MV-4-11 (cell line): ENCODE measurements around the gene ANKH.
"Not testable (repeated sequence)": the region's sequence is repeated elsewhere in the genome, so short reads cannot be mapped to it uniquely, and the experiment has no call there.

Experiments
- DNase-seq: peaks from one replicate; lab custom pipeline; 2025; lab: John Stamatoyannopoulos, UW

Gene ANKH

DNA sequence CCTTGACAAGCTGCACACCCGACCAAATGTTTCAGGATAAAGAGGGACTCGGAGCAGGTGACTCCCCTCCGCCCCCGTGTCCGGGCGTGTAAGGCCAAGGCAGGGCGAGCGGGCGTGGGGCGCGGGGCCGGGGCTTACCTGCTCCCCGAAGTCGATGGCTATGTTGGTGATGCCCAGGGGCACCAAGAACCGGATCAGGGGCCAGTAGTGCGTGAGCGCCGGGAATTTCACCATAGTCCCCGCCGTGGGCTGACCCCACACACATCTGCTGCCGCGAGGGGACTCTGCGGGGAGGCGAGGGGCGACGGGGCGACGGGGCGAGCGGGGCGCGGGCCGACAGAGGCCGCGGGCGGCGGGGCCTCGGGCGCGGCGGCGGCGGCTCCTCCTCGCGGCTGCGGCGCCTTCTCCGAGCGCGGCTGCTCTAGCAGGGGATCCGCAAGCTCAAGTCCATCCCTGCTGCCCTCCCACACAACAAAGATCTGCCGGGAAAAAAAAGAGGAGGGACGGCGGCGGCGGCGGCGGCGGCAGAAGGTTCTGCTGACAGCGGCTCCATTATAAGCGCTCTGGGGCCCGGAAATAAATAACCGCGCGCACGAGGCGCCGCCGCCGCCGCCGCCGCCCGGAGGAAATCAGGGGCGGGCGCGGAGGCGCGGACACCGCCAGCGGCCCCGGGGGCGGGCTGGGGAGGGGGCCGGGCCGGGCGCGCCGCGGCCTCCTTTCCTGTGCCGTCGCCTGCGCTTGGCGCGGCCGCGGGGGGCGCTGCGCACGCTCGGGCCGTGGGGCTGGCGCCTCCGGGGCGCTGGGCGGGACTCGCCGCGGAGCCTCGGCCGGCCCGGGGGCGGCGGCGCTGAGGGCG lies at the start of gene ANKH:
ANKH (minus strand) TSS at position 565 of the 856 bp plus-strand sequence; CDS start at position 234, 331 bp downstream.
- peak; percentile 48 for DNase-seq

DNA sequence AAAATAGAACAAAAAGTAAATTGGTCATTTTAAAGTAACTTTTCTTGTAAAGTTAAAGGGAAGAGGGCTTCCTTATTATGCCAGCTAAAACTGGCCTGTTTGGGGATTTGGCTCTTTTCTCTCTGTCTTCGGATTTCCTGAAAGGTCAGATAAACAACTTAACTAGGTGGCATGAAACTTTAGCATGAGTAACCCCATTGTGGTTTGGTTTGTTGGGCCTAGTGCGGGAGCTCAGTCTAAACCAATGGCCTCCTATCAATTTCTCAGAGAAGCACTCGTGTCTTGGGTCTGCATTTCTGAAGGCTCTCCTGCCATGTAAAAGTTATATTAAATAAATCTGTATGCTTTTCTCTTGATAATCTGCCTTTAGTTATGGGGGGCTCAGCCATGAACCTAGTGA lies 48.5 kb upstream of the ANKH start:
- no peak for DNase-seq

DNA sequence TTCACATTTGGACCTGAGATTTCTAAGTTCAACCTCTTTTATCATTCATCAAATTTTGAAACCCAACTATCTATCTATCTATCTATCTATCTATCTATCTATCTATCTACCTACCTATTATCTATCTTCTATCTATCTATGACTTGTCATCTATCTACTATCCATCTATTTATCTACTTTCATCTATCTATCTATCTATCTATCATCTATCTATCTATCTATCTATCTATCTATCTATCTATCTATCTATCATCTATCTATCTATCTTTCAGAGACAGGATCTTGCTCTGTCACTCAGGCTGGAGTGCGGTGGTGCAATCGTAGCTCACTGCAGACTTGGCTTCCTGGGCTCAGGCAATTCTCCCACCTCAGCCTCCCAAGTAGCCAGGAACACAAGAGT lies 47.5 kb upstream of the ANKH start:
- DNase-seq, result not testable (repeated sequence)

DNA sequence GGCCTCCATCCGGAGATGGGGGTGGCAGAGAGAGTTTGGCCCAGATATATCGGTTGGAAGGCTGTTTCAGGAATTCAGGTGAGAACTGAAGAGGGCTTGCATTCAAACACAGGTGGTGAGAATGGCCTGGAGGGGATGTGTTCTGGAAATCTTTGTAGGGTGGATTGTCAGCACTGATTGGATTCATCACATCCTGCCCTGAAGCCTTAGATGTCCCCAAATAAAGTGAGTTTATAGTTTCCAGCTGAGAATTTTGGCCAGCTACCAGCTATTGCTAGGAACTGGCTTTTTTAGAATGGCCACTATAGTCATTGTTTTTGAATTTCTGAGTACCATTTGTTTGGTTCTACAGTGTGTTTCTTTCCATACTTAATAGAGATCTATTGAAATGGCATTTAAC lies 46.1 kb upstream of the ANKH start:
- no peak for DNase-seq

DNA sequence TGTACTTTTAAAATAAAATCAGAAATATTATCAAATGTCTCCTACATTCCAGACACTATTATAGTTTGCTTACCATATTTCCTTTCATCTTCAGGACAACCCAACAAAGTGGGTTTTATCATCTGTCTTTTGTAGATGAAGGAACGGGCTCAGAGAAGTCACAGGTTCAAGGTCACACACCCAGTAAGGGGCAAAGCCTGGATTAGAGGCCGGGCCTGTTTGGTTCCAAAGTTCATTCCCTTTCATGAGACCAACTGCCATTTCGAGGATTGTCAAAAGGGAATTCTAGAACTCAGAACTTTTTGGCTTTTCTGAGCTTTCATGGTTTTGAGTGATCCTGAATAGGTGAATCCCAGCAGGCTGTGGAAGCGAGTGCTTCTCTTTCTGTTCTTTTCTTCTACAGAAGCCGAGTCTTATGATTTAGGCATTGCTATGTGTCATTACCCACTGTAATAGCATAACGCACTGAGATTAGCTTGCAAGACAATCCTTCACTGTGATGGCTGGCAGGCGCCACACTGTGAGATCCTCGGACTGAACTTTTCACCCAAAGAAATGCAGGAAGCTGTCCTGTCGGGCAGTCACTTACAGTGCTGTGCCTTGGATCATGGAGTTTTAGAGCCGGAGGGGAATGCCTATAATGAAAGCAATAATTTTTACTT lies 43.8 kb upstream of the ANKH start:
- no peak for DNase-seq

DNA sequence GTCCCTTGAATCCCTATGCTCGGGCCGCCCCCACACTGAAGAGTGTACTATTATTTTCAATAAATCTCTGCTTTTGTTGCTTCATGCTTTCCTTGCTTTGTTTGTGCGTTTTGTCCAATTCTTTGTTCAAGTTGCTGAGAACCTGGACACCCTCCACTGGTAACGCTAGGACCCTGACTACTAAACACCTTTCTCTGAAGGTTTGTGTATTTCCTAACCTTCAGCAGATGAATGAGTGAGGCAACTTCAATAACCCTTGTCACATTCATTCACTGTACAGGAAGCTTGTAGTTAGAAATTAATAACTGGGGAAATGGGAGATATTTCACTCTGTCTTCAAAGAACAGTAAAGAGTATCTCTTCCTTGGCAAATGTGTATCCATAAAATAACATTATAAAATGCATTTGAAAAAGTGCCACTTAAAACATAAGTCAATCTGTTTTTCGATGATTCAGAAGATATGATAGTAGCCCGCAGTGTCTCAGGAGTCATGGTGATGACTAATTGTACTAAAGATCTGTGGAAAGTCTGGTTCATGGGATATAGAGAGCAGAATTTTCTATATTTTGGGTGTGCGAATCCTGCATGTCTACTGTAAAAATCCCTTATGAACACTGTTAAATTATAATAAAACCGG lies 43.2 kb upstream of the ANKH start:
- DNase-seq, result no peak

DNA sequence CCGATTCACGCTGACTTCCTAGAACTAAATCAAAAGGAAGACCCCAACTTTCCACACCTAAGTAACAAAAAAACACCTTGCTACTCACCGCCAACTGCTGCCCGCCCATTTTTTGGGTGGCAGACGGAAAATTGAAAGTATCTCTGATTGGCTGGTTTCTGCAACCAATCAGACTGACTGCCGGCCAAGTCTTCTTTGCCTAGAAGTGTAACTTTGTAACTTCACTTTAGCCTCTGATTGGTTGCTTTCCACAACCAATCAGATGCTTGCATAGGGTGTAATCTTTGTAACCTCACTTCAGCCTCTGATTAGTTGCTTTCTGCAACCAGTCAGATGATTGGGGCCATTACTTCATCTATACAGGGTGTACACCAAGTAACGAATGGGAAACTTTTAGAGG lies 42.6 kb upstream of the ANKH start:
- no peak for DNase-seq

DNA sequence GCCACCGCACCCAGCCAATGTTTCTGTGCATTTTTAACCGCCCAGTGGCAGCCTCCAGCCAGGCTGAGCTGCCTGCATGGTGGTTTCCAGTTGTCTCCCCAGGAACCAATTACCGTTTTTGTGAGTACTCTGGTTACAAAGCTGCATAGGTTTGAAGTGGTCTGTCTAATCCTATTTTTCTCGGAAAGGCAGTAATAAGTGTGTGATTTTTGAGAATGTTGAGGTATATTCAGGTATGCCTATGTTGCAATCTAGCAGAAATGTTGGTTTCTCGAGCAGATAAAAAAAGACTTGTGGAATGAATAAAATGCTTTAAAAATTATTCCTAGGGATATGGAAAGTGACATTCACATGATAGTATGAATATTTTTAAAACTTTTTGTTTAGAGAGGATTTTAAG lies 41.5 kb upstream of the ANKH start:
- DNase-seq, result no peak

DNA sequence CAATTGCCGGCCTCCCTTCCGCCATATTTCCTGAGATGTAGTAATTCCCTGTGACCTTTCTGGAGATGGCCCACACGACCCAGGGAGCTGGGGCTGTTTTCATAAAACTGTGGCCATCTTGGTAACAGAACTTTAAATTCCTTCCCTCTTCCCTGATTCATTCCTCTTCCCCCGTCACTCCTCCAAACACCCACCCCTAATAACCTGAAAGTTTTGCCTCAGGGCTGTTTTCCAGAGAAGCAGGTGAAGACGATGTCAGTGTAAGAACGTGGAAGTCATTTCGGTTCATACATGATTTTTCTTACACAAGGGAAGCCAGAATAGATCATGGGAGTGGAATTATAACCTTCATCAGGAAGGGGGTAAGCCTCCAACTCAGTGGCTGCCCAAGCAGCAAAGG lies 40.6 kb upstream of the ANKH start:
- no peak for DNase-seq

DNA sequence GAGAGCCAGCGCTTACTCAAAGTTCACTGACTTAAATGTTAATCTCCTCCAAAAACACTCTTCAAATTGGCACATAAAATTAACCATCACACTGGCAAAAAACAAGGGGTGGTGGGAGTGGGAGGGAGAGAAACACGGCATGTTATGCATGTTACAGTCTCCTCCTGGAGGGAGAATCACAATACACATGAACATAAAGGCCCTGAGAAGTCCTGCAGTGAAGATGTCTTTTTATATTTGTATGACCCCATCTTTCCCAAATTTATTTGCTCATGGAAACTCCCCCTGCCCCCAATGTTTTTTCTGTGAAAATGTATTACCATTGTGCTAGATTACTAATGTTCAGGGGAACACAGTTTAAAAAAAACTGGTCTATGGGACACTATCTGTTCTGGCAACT lies 37.8 kb upstream of the ANKH start:
- DNase-seq, result no peak

DNA sequence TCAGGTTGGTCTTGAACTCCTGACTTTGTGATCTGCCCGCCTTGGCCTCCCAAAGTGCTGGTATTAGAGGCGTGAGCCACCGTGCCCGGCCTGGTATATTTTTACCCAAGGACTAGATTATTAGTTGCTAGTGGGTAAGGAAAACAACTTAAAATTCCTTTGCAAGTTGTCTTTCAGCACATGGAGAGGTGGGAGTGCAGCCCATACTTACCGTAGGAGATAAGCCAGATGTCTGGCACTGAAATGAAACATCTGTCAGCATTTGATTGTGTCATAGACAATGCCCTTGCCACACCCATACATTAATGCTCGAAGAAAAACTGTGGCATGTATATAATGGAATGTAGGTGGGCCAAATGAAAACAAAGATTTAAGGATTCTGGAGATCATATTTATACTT lies 36.6 kb upstream of the ANKH start:
- DNase-seq, result no peak

DNA sequence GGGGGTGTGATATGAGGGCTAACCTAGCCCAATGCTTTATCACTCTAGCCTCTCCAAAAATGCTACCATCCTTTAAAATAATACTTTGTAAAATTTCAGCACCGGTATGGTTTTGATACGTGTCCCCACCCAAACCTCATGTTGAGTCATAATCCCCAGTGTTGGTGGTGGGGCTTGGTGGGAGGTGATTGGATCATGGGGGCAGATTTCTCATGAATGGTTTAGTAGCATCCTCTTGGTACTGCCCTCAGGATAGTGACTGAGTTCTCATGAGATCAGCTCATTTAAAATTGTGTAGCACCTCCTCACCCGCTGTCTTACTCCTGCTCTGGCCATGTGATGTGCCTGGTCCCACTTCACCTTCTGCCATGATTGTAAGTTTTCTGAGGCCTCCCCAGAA lies 35.0 kb upstream of the ANKH start:
- no peak for DNase-seq

DNA sequence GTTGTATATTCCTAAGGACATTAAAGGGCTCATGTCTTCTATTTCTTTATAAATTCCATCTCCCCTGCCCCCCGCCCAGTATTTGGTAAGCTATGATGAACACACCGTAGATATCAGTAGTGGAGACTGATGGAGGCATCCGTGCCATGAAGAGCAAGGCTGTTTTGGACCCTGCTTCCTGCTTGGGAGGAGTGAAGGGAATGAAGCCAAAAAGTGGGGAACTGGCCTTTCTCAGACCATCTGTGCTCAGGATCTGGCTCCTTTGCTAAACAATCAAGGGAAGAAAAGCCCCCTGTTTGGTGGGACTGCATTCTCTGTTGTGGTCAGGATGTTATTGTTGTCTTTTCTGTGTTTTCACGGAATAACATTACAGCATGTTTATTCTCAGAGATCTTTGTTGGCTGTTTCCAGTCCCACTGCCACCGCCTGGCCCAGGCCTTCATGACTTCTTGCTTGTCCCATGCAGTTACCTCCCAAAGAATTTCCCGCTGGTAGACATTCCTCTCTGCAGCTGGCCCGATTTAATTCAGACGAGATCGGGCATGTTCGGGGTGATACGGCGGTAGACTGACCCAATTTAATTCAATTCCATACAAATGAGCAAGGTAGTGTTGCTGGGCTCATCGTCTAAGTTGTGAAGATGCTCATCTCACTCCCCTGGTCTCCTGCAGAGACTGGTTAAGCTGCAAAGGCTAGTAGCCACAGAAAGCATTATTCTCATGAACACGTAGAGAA lies 31.4 kb upstream of the ANKH start:
- DNase-seq, result no peak

DNA sequence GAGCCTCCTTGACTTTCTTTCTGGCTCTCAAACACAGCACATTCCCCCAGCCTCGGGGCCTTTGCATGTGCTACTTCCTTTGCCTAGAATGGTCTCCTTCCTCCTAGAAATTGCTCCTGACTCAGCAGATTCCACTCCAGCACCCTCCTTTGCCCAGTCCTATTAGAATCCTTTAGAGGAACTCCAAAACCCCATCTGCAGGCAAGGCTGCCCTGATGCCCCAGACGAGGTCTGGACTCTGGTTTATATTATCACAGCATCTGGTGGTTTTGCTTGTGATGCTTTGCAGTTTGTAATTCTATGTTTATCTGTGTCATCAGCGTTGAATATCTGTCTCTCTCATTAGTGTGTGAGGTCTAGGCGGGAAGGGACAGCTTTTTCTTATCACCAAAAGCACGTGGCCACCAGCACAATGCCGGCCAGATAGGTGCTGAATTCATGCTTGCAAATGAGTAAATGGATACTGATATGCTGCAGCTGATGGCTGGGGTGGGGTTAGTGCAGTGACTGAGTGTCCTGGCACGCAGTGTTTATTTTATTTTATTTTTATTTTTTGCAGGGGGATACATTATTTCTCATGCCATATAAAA lies 30.0 kb upstream of the ANKH start:
- DNase-seq, result no peak

DNA sequence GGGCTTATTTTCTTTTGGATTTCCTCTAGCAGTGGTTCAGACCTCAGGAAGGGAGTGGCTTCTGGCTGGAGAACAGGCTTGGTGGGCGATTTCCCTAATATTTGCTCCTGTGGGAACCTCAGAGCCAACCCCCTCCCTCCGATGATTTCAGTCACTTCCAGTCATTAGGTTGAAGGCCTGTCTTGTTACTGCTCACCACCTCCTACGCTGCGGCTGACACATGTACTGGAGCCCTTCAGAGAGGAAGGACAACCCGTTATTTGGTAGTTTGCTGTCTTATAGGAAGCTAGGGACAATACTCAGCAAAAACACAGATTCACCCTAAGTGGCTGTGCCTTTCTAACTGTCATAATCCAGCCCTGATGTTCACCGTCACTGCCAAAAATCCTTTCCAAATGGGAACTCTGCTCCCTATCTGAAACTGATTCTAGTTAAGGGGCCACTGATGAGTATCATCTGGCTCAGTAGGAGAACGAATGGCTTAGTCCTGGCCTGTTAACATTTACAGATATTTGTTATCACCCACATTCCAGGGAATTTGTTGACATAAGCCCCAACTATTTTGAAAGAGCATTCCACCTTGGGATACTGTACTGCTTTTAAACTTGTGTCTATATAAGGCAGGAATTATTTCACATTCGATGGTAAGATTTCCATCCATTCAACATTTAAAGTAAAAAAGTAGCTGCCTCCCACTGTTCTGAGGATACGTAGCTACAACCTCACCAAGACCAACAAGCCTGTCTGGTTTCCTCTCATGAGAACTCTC lies 29.3 kb upstream of the ANKH start:
- no peak for DNase-seq

DNA sequence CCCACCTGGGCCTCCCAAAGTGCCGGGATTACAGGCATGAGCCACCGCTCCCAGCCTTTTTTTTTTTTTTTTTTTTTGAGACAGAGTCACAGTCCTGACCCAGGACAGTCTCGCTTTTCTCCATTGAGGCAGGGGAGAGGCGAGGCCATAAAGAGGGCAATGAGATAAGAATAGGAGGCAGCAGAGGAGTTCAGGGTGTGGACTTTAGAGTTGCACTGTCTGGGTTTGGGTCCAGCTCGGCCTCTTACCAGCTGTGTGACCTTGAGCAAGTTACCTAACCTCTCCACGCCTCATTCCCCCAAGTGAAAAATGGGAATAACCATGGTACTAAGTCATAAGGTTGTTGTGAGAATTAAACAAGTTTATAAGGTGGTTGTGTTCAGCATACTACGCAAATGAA lies 24.6 kb upstream of the ANKH start:
- DNase-seq, result no peak

DNA sequence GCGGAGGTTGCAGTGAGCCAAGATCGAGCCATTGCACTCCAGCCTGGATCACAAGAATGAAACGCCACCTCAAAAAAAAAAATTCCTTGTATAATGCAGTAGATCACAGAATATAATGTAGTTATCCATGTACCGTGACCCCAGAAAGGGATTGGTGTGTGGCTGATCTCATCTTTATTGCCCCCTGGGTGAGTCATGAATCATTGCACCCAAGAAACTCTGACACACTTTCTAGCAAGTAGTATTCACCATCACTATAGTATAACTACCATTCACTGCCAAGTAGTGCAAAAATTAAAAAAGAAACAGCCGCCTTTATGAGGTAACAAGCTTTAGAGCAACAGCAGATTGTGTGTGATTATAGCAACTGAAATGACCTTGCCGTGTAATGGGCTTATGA lies 23.7 kb upstream of the ANKH start:
- no peak for DNase-seq

DNA sequence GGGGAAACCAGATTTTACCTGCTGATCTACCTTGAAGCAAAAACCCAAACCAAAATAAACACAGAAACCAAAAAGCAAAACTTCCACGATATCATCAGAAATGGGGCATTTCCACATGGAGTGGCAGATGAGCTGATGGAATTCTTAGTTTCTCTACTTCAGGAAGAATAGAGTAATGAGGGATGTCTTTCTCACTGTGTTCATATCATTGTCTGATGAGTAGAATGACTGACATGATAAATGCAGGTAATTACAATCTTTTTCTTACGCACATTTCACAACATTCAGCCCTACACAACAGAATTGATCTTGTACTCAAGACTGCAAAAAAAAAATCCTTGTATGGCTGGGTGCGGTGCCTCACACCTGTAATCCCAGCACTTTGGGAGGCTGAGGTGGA lies 23.2 kb upstream of the ANKH start:
- no peak for DNase-seq

DNA sequence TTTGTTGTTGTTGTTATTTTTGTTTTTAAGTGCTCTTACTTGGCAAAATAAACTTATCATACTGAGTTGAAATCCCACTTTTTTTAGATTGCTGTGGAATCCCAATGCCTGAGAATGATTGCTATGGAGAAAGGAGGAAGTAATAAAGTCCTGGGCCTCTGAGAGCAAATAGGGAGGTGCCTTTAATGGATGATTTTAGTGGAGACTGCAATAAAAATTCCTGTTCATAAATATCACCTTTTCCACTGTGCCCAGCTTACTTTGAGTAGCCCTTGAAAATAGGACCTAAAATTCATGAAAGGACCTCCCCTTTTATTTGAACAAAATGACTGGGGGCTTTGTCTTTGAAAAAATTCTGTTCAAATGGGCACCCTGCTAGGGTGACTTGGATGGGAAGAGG lies 21.8 kb upstream of the ANKH start:
- DNase-seq, result no peak

DNA sequence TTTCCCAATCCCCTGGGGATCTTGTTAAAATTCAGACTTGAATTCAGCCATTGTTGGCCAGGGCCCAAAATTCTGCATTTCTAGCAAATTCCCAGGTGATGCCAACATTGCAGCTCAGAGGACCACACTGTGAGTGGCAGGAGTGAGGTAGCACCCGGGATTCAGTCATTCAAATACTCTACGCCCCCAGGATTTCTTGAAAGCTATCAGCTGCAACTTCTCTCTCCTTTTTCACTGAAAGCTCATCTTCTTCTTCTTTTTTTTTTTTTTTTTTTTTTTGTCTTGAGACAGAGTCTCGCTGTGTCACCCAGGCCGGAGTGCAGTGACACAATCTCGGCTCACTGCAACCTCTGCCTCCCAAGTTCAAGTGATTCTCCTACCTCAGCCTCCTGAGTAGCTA lies 19.3 kb upstream of the ANKH start:
- no peak for DNase-seq

DNA sequence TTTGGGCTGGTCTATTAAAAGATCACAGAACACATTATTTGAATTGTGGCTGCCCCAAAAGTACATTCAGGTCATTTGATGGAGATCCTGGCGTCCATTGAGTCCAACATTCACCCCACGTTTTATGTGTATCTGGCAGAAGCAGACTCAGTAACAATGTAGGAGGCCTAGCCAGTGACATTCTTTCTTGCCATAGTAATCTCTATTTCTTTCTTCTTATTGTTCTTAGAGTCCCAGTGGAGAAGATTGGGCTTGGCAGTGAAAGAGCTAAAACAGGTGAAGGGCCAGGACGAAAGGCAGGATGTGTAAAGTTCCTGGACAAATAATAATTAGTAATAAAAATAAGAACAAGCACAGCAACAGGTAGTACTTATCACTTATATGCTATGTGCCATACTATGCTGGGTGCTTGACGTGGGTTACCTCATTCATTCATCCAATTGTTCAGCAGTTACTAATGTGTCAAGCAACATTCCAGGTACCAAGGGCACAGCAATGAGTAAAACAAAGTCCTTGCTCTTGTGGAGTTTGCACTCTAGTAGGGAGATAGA lies 12.6 kb upstream of the ANKH start:
- DNase-seq, result no peak
